H1 (cell line): ENCODE measurements around the gene ASTN1. TPM values are rescaled to one million over a fixed set of nuclear protein-coding genes. Genes with fewer than 3 reads are reported as not detected.

ENCODE experiments used
- CTCF ChIA-PET: fragments of 300-600 bp; sonication (Branson Sonifier 250); formaldehyde crosslinking; loops from one replicate; lab custom pipeline; 2021; ENCODE audit not compliant: partially characterized antibody; lab: Charles Lee
- POLR2A ChIA-PET: fragments of 300-600 bp; sonication (Branson Sonifier 250); formaldehyde crosslinking; loops from one replicate; lab custom pipeline; 2021; ENCODE audit warnings: inconsistent platforms; ENCODE audit not compliant: partially characterized antibody; lab: Charles Lee
- DNase-seq, 2 experiments: peaks; one replicate each; pipeline versions ENCODE4 v3.0.0 to v3.0.0-alpha.2; 2010 to 2022; ENCODE audit warnings: low spot score in 2 of 2, low read depth in 1 of 2, mixed read lengths in 1 of 2
- FAIRE-seq: peaks from 2 replicates; lab custom pipeline; 2011; peaks lifted over from hg19 to GRCh38; lab: Jason Lieb, UNC
- H2AFZ ChIP-seq: 2 replicates; pipeline ENCODE4 v1.8.1; 2012; ENCODE audit warnings: low read length, inconsistent platforms
- H2AK5ac ChIP-seq: 2 replicates; pipeline ENCODE4 v1.6.1; 2013; ENCODE audit warnings: low read depth, low read length
- H2BK120ac ChIP-seq: replicated peaks from 2 replicates; pipeline ENCODE3; 2013; ENCODE audit warnings: low read depth, low read length, inconsistent platforms
- H2BK12ac ChIP-seq: 2 replicates; pipeline ENCODE4 v1.6.1; 2013; ENCODE audit warnings: low read depth, low read length
- H2BK15ac ChIP-seq: 2 replicates; pipeline ENCODE4 v1.6.1; 2013; ENCODE audit warnings: low read length
- H2BK20ac ChIP-seq: 2 replicates; pipeline ENCODE4 v1.6.1; 2013; ENCODE audit warnings: low read length
- H2BK5ac ChIP-seq: 2 replicates; pipeline ENCODE4 v1.6.1; 2013; ENCODE audit warnings: low read depth, low read length
- H3K14ac ChIP-seq: 2 replicates; pipeline ENCODE4 v1.6.1; 2013; ENCODE audit warnings: inconsistent platforms; ENCODE audit not compliant: insufficient read length
- H3K18ac ChIP-seq: 2 replicates; pipeline ENCODE4 v1.6.1; 2013; ENCODE audit warnings: low read length; ENCODE audit errors: extremely low read depth
- H3K23ac ChIP-seq: 2 replicates; pipeline ENCODE4 v1.6.1; 2013; ENCODE audit warnings: inconsistent platforms; ENCODE audit not compliant: insufficient read length
- H3K23me2 ChIP-seq: 2 replicates; pipeline ENCODE4 v1.6.1; 2013; ENCODE audit warnings: low read depth, low read length
- H3K27ac ChIP-seq: 2 replicates; pipeline ENCODE4 v1.6.1; 2011; ENCODE audit warnings: low read depth, low read length, inconsistent platforms
- H3K27me3 ChIP-seq, 4 experiments: replicated peaks in 1 of 4; 1 replicate in 1 of 4; 2 replicates in 3 of 4; pipeline versions ENCODE4 v1.6.1 to v1.8.1; 2011 to 2013; ENCODE audit warnings: low read length in 3 of 4, mild to moderate bottlenecking in 3 of 4, inconsistent platforms in 2 of 4, mixed read lengths in 2 of 4, moderate library complexity in 1 of 4; ENCODE audit not compliant: control insufficient read depth in 3 of 4, insufficient read depth in 3 of 4; ENCODE audit errors: extremely low read depth in 1 of 4
- H3K36me3 ChIP-seq, 4 experiments: 2 replicates each; pipeline versions ENCODE4 v1.6.1 to v1.8.1; 2011 to 2013; ENCODE audit warnings: mild to moderate bottlenecking in 4 of 4, low read length in 3 of 4, moderate library complexity in 2 of 4, control low read depth in 1 of 4, inconsistent platforms in 1 of 4; ENCODE audit not compliant: insufficient read depth in 4 of 4, control insufficient read depth in 2 of 4
- H3K4ac ChIP-seq: replicated peaks from 2 replicates; pipeline ENCODE3; 2013; ENCODE audit warnings: low read length, low read depth, mixed read lengths, inconsistent platforms; ENCODE audit not compliant: insufficient read length
- H3K4me1 ChIP-seq, 4 experiments: replicated peaks in 1 of 4; 1 replicate in 1 of 4; 2 replicates in 3 of 4; pipeline versions ENCODE4 v1.6.1 to v1.8.1; 2011 to 2013; ENCODE audit warnings: low read length in 3 of 4, inconsistent platforms in 2 of 4, mixed read lengths in 1 of 4; ENCODE audit not compliant: insufficient read depth in 4 of 4, control insufficient read depth in 3 of 4
- H3K4me2 ChIP-seq, 2 experiments: 2 replicates each; pipeline versions ENCODE4 v1.6.1 to v1.8.1; 2011 to 2013; ENCODE audit warnings: low read depth in 2 of 2, low read length in 2 of 2, control low read depth in 1 of 2, inconsistent platforms in 1 of 2, mild to moderate bottlenecking in 1 of 2; ENCODE audit not compliant: insufficient read depth in 1 of 2
- H3K4me3 ChIP-seq, 4 experiments: fragments of 200-600, 300-600 bp in 1 of 4; sonication (generic), shearing (Covaris generic), sonication (Bioruptor Twin) in 1 of 4; 2 replicates each; pipeline versions ENCODE4 v1.5.1 to v1.8.1; 2011 to 2016; ENCODE audit warnings: low read length in 4 of 4, low read depth in 3 of 4, control low read depth in 2 of 4, inconsistent platforms in 2 of 4, mild to moderate bottlenecking in 2 of 4, mixed read lengths in 1 of 4, moderate library complexity in 1 of 4; ENCODE audit not compliant: insufficient read depth in 2 of 4; ENCODE audit errors: extremely low read depth in 1 of 4
- H3K56ac ChIP-seq: replicated peaks from 2 replicates; pipeline ENCODE3; 2013; ENCODE audit warnings: low read depth, mild to moderate bottlenecking, mixed read lengths, low read length, inconsistent platforms; ENCODE audit not compliant: insufficient read length
- H3K79me1 ChIP-seq: 2 replicates; pipeline ENCODE4 v1.6.1; 2013; ENCODE audit warnings: low read depth, low read length, control low read depth
- H3K79me2 ChIP-seq, 2 experiments: 2 replicates each; pipeline versions ENCODE4 v1.6.1 to v1.8.1; 2012 to 2013; ENCODE audit warnings: low read length in 2 of 2, mild to moderate bottlenecking in 2 of 2, inconsistent platforms in 1 of 2; ENCODE audit not compliant: insufficient read depth in 2 of 2, control insufficient read depth in 1 of 2
- H3K9ac ChIP-seq, 4 experiments: replicated peaks in 1 of 4; 1 replicate in 1 of 4; 2 replicates in 3 of 4; pipeline versions ENCODE4 v1.6.1 to v1.8.1; 2011 to 2013; ENCODE audit warnings: low read depth in 3 of 4, low read length in 3 of 4, control low read depth in 2 of 4, mild to moderate bottlenecking in 2 of 4, moderate library complexity in 2 of 4, inconsistent platforms in 1 of 4; ENCODE audit errors: extremely low read depth in 1 of 4
- H3K9me3 ChIP-seq, 2 experiments: 2 replicates each; pipeline versions ENCODE4 v1.6.1 to v1.8.1; 2012 to 2013; ENCODE audit warnings: mild to moderate bottlenecking in 2 of 2, moderate library complexity in 2 of 2, control low read depth in 1 of 2, inconsistent platforms in 1 of 2, low read depth in 1 of 2, low read length in 1 of 2, mixed read lengths in 1 of 2; ENCODE audit not compliant: insufficient read depth in 2 of 2
- H4K20me1 ChIP-seq, 2 experiments: replicated peaks in 1 of 2; 2 replicates each; pipeline versions ENCODE3 to v1.8.1; 2011 to 2013; ENCODE audit warnings: inconsistent platforms in 2 of 2, low read length in 2 of 2, mild to moderate bottlenecking in 1 of 2; ENCODE audit not compliant: insufficient read depth in 2 of 2, control insufficient read depth in 1 of 2
- H4K5ac ChIP-seq: 2 replicates; pipeline ENCODE4 v1.6.1; 2013; ENCODE audit warnings: low read length, low read depth, mixed read lengths, inconsistent platforms; ENCODE audit not compliant: insufficient read length
- H4K8ac ChIP-seq: 2 replicates; pipeline ENCODE4 v1.8.0; 2013; ENCODE audit warnings: mild to moderate bottlenecking, moderate library complexity, low read length, inconsistent platforms; ENCODE audit not compliant: insufficient read depth; ENCODE audit errors: extremely low read depth
- H4K91ac ChIP-seq: replicated peaks from 2 replicates; pipeline ENCODE3; 2013; ENCODE audit warnings: low read length, mixed read lengths, inconsistent platforms; ENCODE audit not compliant: insufficient read length
- CEBPB ChIP-seq: IDR thresholded peaks from 2 replicates; pipeline ENCODE4 v1.6.1; 2012; ENCODE audit warnings: low read depth, low read length
- GTF2F1 ChIP-seq: IDR thresholded peaks from 2 replicates; pipeline ENCODE4 v1.6.1; 2012; ENCODE audit warnings: low read depth, low read length, improper control_type of control experiment, borderline replicate concordance
- RXRA ChIP-seq: IDR thresholded peaks from 2 replicates; pipeline ENCODE4 v1.6.1; 2011; ENCODE audit warnings: low read depth, mild to moderate bottlenecking, low read length, moderate library complexity; ENCODE audit not compliant: insufficient read depth
- SAP30 ChIP-seq: fragments of 300-600 bp; sonication (generic); IDR thresholded peaks from 2 replicates; pipeline ENCODE4 v1.7.1; 2012; ENCODE audit warnings: low read length, moderate library complexity, mild to moderate bottlenecking, inconsistent platforms; ENCODE audit not compliant: insufficient read depth, insufficient replicate concordance
- SUZ12 ChIP-seq: fragments of 200-600 bp; sonication (generic); IDR thresholded peaks from 2 replicates; pipeline ENCODE4 v1.6.1; 2012; ENCODE audit warnings: mild to moderate bottlenecking, inconsistent platforms, low read length, moderate library complexity, mixed read lengths
- WGBS, 2 experiments: shearing (Covaris generic) in 1 of 2; methylation state at CpG; one replicate each; pipeline versions ENCODE4 v1.1.6 to v1.1.7; 2013 to 2015; ENCODE audit warnings: low lambda C conversion rate in 2 of 2, mixed read lengths in 2 of 2, inconsistent platforms in 1 of 2, low coverage in 1 of 2, missing lambda C conversion rate in 1 of 2; ENCODE audit not compliant: insufficient replicate concordance in 2 of 2, insufficient coverage in 1 of 2, insufficient read length in 1 of 2; ENCODE audit errors: extremely low coverage in 1 of 2, missing lambda C conversion rate in 1 of 2; 5-methylcytosine and 5-hydroxymethylcytosine counted together
- polyA plus RNA-seq, 7 experiments: library from polyadenylated mRNA; depleted of rRNA in 3 of 7; stranded (reverse) in 5 of 7; unstranded in 2 of 7; fragments of >200 nt in 5 of 7; fragments of 200-250 nt in 2 of 7; gene quantifications; 1 replicate in 5 of 7; 2 replicates in 1 of 7; 4 replicates in 1 of 7; pipeline versions ENCODE4 v1.2.1 to v1.2.3, GENCODE V29; 2011 to 2013; ENCODE audit warnings: missing spikeins in 2 of 7, mixed read lengths in 2 of 7
- total RNA-seq: library from RNA; stranded (reverse); fragmentation: NEBNext Ultra II Directional; extraction: Animal tissue kit (Norgen Biotek cat#: 25700); gene quantifications from 2 replicates; pipeline ENCODE4 v1.2.1, GENCODE V29; 2021
- TF ChIP-seq, protein P1 (sequence below): IDR thresholded peaks from 2 replicates; pipeline ENCODE4 v1.6.1; 2012; ENCODE audit warnings: low read length, inconsistent platforms
- TF ChIP-seq, protein P2 (sequence below): IDR thresholded peaks from 2 replicates; pipeline ENCODE4 v1.6.1; 2011; ENCODE audit warnings: low read length, improper control_type of control experiment
- TF ChIP-seq, protein P3 (sequence below): IDR thresholded peaks from 2 replicates; pipeline ENCODE4 v1.6.1; 2012; ENCODE audit warnings: inconsistent platforms
- TF ChIP-seq, protein P4 (sequence below): IDR thresholded peaks from 2 replicates; pipeline ENCODE4 v1.6.1; 2011; ENCODE audit warnings: low read depth, mild to moderate bottlenecking, low read length; ENCODE audit not compliant: insufficient read depth

Gene ASTN1
- total and polyA plus RNA-seq, 2 of the 8 experiments (the other 6 are each of a cell fraction or from before 2014, with no cell fraction given) = 2.9 to 4.1 TPM

DNA sequence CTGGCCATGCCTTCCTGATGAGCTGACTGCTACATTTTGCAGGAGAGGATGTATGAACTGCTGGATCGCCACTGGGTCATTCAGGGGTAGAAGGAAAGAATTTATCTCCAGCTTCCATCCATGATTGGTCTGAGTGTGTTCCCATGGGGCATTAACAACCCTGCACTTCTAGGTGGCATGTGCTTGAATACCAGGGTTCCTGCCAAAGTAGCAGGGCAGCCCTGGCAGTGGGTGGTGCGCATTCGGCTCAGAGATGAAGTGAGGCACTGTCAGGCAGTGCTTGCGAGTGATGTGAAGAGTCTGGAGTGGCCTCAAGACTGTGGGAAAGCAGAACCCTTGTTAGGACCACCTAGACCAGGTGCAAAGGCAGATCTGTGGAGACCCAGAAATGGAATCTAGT is 294.9 kb downstream of the ASTN1 start:
- Histone ChIP-seq H3K23ac (no peak overlapping the region), H4K20me1 (no peaks in the 10 kb centered on the region), H3K18ac (no peak overlapping the region), H3K79me2 (no peaks in the 10 kb centered on the region), H3K56ac (no peak overlapping the region), H2BK15ac (no peak overlapping the region), H3K14ac (no peak overlapping the region), H3K4me2 (no peak overlapping the region), H2AFZ (no peak overlapping the region), H4K91ac (no peak overlapping the region), H3K9me3 (no peaks in the 10 kb centered on the region), H3K23me2 (no peaks in the 10 kb centered on the region), H3K36me3 (no peaks in the 10 kb centered on the region), H2AK5ac (no peak overlapping the region), H2BK20ac (no peak overlapping the region), H3K4me3 (no peak overlapping the region), H3K9ac (no peak overlapping the region), H3K4ac (no peak overlapping the region), H3K27ac (no peak overlapping the region), H2BK120ac (no peak overlapping the region), H4K8ac (no peak overlapping the region), H3K27me3 (no peaks in the 10 kb centered on the region), H2BK5ac (no peak overlapping the region), H3K79me1 (no peaks in the 10 kb centered on the region), H3K4me1 (no peaks in the 10 kb centered on the region), H4K5ac (no peak overlapping the region), H2BK12ac (no peak overlapping the region)
- ChIA-PET POLR2A (no interaction called here), CTCF (interaction anchor here (1.8 kb wide), 1 partner anchor 9 kb away, joined by 7 read pairs; no protein-coding TSS in a partner anchor)
- no peak for DNase-seq
- WGBS, 2 experiments = 92% methylated on average over 4 of the region's 4 CpGs; no CpG with 5 or more reads in 1 of the 2 experiments
- FAIRE-seq = no peak
- TF ChIP-seq SAP30 (no peak), SUZ12 (no peak), GTF2F1 (no peak), RXRA (no peak), CEBPB (no peak)
- TF ChIP-seq, protein P1, sequence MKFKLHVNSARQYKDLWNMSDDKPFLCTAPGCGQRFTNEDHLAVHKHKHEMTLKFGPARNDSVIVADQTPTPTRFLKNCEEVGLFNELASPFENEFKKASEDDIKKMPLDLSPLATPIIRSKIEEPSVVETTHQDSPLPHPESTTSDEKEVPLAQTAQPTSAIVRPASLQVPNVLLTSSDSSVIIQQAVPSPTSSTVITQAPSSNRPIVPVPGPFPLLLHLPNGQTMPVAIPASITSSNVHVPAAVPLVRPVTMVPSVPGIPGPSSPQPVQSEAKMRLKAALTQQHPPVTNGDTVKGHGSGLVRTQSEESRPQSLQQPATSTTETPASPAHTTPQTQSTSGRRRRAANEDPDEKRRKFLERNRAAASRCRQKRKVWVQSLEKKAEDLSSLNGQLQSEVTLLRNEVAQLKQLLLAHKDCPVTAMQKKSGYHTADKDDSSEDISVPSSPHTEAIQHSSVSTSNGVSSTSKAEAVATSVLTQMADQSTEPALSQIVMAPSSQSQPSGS = no peak
- TF ChIP-seq, protein P2, sequence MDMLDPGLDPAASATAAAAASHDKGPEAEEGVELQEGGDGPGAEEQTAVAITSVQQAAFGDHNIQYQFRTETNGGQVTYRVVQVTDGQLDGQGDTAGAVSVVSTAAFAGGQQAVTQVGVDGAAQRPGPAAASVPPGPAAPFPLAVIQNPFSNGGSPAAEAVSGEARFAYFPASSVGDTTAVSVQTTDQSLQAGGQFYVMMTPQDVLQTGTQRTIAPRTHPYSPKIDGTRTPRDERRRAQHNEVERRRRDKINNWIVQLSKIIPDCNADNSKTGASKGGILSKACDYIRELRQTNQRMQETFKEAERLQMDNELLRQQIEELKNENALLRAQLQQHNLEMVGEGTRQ = no peak
- TF ChIP-seq, protein P3, sequence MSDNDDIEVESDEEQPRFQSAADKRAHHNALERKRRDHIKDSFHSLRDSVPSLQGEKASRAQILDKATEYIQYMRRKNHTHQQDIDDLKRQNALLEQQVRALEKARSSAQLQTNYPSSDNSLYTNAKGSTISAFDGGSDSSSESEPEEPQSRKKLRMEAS = no peak
- TF ChIP-seq, protein P4, sequence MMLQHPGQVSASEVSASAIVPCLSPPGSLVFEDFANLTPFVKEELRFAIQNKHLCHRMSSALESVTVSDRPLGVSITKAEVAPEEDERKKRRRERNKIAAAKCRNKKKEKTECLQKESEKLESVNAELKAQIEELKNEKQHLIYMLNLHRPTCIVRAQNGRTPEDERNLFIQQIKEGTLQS = no peak
